Muscle layer of colon (tissue), 2 donors: ENCODE data around the gene MADD.
A peak's percentile ranks its signal among the peaks of the same experiment; 100 is the strongest.

Experiments used
- H3K27ac ChIP-seq: one replicate; pipeline ENCODE4 v1.7.0; 2013; ENCODE audit warnings: low read depth, mild to moderate bottlenecking, low read length, moderate library complexity
- H3K27me3 ChIP-seq, 2 donors: one replicate each; pipeline ENCODE4 v1.7.0; 2013; ENCODE audit warnings: low read length in 2 of 2, mild to moderate bottlenecking in 2 of 2; ENCODE audit not compliant: insufficient read depth in 2 of 2, control insufficient read depth in 1 of 2
- H3K36me3 ChIP-seq: one replicate; pipeline ENCODE4 v1.7.0; 2013; ENCODE audit warnings: mild to moderate bottlenecking, low read length; ENCODE audit not compliant: insufficient read depth
- H3K4me1 ChIP-seq: one replicate; pipeline ENCODE4 v1.7.0; 2013; ENCODE audit warnings: mild to moderate bottlenecking, low read length; ENCODE audit not compliant: insufficient read depth
- H3K4me3 ChIP-seq, 2 donors: one replicate each; pipeline ENCODE4 v1.7.0; 2013; ENCODE audit warnings: low read length in 2 of 2, low read depth in 1 of 2, mild to moderate bottlenecking in 1 of 2, moderate library complexity in 1 of 2
- H3K9ac ChIP-seq: one replicate; pipeline ENCODE4 v1.7.0; 2013; ENCODE audit warnings: low read length
- H3K9me3 ChIP-seq: one replicate; pipeline ENCODE4 v1.7.0; 2013; ENCODE audit warnings: mild to moderate bottlenecking, low read length
- donor health status: abdominal sarcoma.
- donor health status: Adenocarcinoma of cecum.

MADD gene

GRCh38 chr11:47348131-47348802 lies 78.3 kb downstream of the MADD start:
- Histone ChIP-seq H3K27ac (no peak overlapping the region), H3K4me1 (no peaks in the 10 kb centered on the region), H3K4me3 (no peak overlapping the region), H3K9me3 (no peaks in the 10 kb centered on the region), H3K27me3 (no peaks in the 10 kb centered on the region), H3K36me3 (no peaks in the 10 kb centered on the region), H3K9ac (no peak overlapping the region)

DNA sequence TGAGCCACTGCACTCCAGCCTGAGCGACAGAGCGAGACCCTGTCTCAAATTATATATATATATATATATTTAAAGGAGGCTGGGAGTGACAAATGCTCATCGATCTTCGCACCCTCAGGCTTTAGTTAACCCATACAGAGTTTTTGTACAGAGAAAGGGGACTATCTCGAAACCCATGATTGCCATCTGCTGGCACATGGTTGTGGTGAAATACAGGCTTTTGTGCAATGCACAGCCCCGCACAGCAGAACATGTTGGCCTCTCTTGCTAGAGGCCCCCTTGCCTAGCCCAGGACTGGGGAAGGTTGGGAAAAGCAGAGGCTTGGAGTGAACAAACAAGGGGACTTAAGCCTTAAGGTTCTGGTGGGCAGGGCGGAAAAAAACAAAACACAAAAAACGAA lies 78.9 kb downstream of the MADD start:
- Histone ChIP-seq H3K9ac (no peak overlapping the region), H3K27me3 (no peaks in the 10 kb centered on the region), H3K27ac (no peak overlapping the region), H3K36me3 (no peaks in the 10 kb centered on the region), H3K9me3 (no peaks in the 10 kb centered on the region), H3K4me3 (no peak overlapping the region), H3K4me1 (no peaks in the 10 kb centered on the region)

- H3K9me3 ChIP-seq: no peaks in the 10 kb centered on the region
- H3K27ac ChIP-seq: no peak overlapping the region
- H3K9ac ChIP-seq: no peak overlapping the region
- H3K4me3 ChIP-seq: no peak overlapping the region
- H3K4me1 ChIP-seq: peaks cover 3% of the 10 kb centered on the region
- H3K27me3 ChIP-seq: no peaks in the 10 kb centered on the region
- no peaks in the 10 kb centered on the region for H3K36me3 ChIP-seq
These were observed 79.7 kb downstream of the MADD start for GRCh38 chr11:47349521-47350095.

GRCh38 chr11:47350315-47350714 lies 80.4 kb downstream of the MADD start:
- H3K27me3 ChIP-seq: no peaks in the 10 kb centered on the region
- no peaks in the 10 kb centered on the region for H3K9me3 ChIP-seq
- H3K4me1 ChIP-seq: peaks cover 5% of the 10 kb centered on the region
- no peak overlapping the region for H3K9ac ChIP-seq
- no peaks in the 10 kb centered on the region for H3K36me3 ChIP-seq
- no peak overlapping the region for H3K27ac ChIP-seq
- H3K4me3 ChIP-seq: no peak overlapping the region

- Histone ChIP-seq H3K27ac (no peak overlapping the region), H3K4me1 (peaks cover 11% of the 10 kb centered on the region), H3K27me3 (no peaks in the 10 kb centered on the region), H3K4me3 (no peak overlapping the region), H3K9ac (no peak overlapping the region), H3K36me3 (peaks cover 4% of the 10 kb centered on the region), H3K9me3 (no peaks in the 10 kb centered on the region)
These were observed 81.5 kb downstream of the MADD start for GRCh38 chr11:47351156-47352126.

DNA sequence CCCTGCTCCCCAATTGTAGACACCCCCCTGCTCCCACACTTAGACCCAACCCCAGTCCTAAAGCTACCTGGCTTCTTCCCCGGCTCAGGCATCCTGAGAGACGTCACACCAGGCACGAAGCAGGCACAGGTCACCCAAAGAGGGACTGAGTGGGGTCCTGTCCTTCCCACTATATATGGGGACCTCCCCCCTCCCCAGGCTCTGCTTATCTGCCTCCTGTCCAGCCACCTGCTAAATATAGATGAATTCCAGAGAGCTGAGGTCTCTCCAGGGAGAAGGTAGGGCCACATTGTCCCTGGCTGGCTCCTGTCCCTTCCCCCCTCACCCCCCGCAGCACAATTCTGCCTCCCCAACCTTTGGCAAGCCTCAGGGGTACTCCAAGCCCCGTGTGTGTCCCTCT lies 82.6 kb downstream of the MADD start, which contains the start of gene MYBPC3:
Gene MYBPC3 (minus strand): TSS at position 147 of the 400 bp plus-strand sequence. CDS start 55 bp downstream, at position 92.
- H3K4me1 ChIP-seq: peaks cover 11% of the 10 kb centered on the region
- H3K27ac ChIP-seq: no peak within 1 kb of the TSS
- no peak within 1 kb of the TSS for H3K9ac ChIP-seq
- H3K4me3 ChIP-seq: no peak within 1 kb of the TSS
- no peaks in the 10 kb centered on the region for H3K27me3 ChIP-seq
- no peaks in the 10 kb centered on the region for H3K9me3 ChIP-seq
- H3K36me3 ChIP-seq: peaks cover 14% of the 10 kb centered on the region

DNA sequence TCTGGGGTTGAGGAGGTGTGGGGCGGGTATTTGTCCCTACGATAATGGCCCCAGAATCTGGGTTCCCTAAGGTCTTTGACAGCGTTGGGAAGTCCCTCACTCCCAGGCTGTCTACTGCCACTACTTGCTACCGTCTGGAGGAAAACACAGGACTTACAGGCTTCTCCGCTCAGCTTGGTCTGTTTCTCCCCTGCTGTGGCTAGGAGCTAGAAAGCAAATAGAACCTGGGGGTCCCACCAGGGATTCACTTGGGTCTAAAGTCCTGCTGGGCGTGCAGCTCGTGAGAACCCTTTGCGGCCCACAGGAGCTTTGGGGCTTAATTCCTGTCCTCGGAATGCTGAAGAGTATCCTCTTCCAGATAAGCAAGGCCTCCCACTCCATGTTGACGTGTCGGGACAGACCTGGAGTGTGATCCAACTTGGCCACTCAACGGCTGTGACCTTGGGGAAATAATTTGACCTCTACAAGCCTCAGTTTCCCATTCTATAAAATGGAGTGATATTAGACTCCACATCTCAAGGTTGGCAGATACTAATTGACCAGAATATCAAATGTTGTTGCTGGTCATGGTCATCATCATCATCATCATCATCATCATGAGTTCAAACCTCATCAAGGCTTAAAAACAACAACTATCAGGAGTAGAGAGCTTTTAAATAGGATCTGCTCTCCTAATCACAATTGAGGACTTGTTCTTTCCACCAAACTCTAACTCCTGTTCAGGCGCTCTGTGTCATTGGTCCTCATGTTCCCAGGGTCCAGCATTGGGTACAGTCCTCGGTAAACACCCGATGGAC lies 84.2 kb downstream of the MADD start:
- H3K9ac ChIP-seq: peak overlapping the region; percentile 15
- H3K9me3 ChIP-seq: no peaks in the 10 kb centered on the region
- H3K4me3 ChIP-seq: peak overlapping the region; percentile 37 to 55

GRCh38 chr11:47354913-47355282 lies 85.0 kb downstream of the MADD start:
- H3K27ac ChIP-seq: peak overlapping the region; percentile 38
- H3K4me1 ChIP-seq: peaks cover 11% of the 10 kb centered on the region
- peak overlapping the region; percentile 37 to 55 for H3K4me3 ChIP-seq
- peak overlapping the region; percentile 15 for H3K9ac ChIP-seq
- no peaks in the 10 kb centered on the region for H3K9me3 ChIP-seq
- peaks cover 17% of the 10 kb centered on the region for H3K36me3 ChIP-seq
- H3K27me3 ChIP-seq: no peaks in the 10 kb centered on the region

More for the DNA sequence above, 84.2 kb downstream of the MADD start:
- H3K4me1 ChIP-seq: peaks cover 11% of the 10 kb centered on the region
- peak overlapping the region; percentile 38 for H3K27ac ChIP-seq
- no peaks in the 10 kb centered on the region for H3K27me3 ChIP-seq
- peaks cover 17% of the 10 kb centered on the region for H3K36me3 ChIP-seq

- peaks cover 17% of the 10 kb centered on the region for H3K36me3 ChIP-seq
- no peaks in the 10 kb centered on the region for H3K27me3 ChIP-seq
- peak overlapping the region; percentile 38 for H3K27ac ChIP-seq
- peaks cover 11% of the 10 kb centered on the region for H3K4me1 ChIP-seq
- H3K9me3 ChIP-seq: no peaks in the 10 kb centered on the region
- peak overlapping the region; percentile 37 to 55 for H3K4me3 ChIP-seq
- H3K9ac ChIP-seq: peak overlapping the region; percentile 15
These were observed 85.6 kb downstream of the MADD start for GRCh38 chr11:47355283-47356128.
